SK-N-SH (cell line): ENCODE results near the gene SH3D21. TPM values are rescaled to one million over a fixed set of nuclear protein-coding genes. Genes with fewer than 3 reads are reported as not detected.

Experiments used
- CTCF ChIA-PET: fragments of 300-600, 350-600 bp; formaldehyde crosslinking; extraction: SDS; loops from one replicate; lab custom pipeline; 2021; lab: Yijun Ruan, JAX
- POLR2A ChIA-PET: fragments of 350-600 bp; sonication (Branson Sonifier 250); formaldehyde crosslinking; extraction: SDS; loops from one replicate; lab custom pipeline; 2020; ENCODE audit warnings: antibody characterized with exemption, inconsistent platforms; lab: Yijun Ruan, JAX
- DNase-seq: peaks from one replicate; pipeline ENCODE4 v3.0.0; 2012
- H2AFZ ChIP-seq: fragments of 200-600 bp; sonication (generic); 2 replicates; pipeline ENCODE4 v1.8.1; 2016; ENCODE audit warnings: antibody characterized with exemption, mild to moderate bottlenecking, low read depth
- H3F3A ChIP-seq: fragments of 200-600 bp; sonication (generic); replicated peaks from 2 replicates; pipeline ENCODE3; 2016; ENCODE audit warnings: antibody characterized with exemption, mild to moderate bottlenecking; ENCODE audit not compliant: insufficient read depth
- H3K27ac ChIP-seq, 2 experiments: fragments of 200-500 bp in 1 of 2; fragments of 200-600 bp in 1 of 2; sonication (Bioruptor generic) in 1 of 2; sonication (generic), shearing (Covaris generic) in 1 of 2; 2 replicates each; pipeline versions ENCODE4 v1.5.1 to v1.6.1; 2014 to 2016; ENCODE audit warnings: low read depth in 2 of 2, inconsistent platforms in 1 of 2, low read length in 1 of 2, mild to moderate bottlenecking in 1 of 2, mixed read lengths in 1 of 2
- H3K27me3 ChIP-seq: fragments of 200-600 bp; sonication (generic), shearing (Covaris generic); 2 replicates; pipeline ENCODE4 v1.6.1; 2016; ENCODE audit warnings: mixed run types; ENCODE audit not compliant: insufficient read depth
- H3K36me3 ChIP-seq, 2 experiments: fragments of 200-500 bp in 1 of 2; fragments of 200-600 bp in 1 of 2; sonication (Bioruptor generic) in 1 of 2; sonication (generic) in 1 of 2; replicated peaks in 1 of 2; 2 replicates each; pipeline versions ENCODE3 to v1.5.1; 2014 to 2016; ENCODE audit warnings: low read length in 1 of 2, mild to moderate bottlenecking in 1 of 2; ENCODE audit not compliant: insufficient read depth in 2 of 2, control insufficient read depth in 1 of 2
- H3K4me1 ChIP-seq, 2 experiments: fragments of 200-500 bp in 1 of 2; fragments of 200-600 bp in 1 of 2; sonication (Bioruptor generic) in 1 of 2; sonication (generic), shearing (Covaris generic) in 1 of 2; 2 replicates each; pipeline versions ENCODE4 v1.5.1 to v1.6.1; 2014 to 2016; ENCODE audit warnings: low read depth in 1 of 2, low read length in 1 of 2, mixed run types in 1 of 2; ENCODE audit not compliant: insufficient read depth in 2 of 2, control insufficient read depth in 1 of 2
- H3K4me2 ChIP-seq: fragments of 200-600 bp; sonication (generic), shearing (Covaris generic); 2 replicates; pipeline ENCODE4 v1.6.1; 2017; ENCODE audit warnings: mixed run types
- H3K4me3 ChIP-seq, 2 experiments: fragments of 200-500 bp in 1 of 2; fragments of 200-600 bp in 1 of 2; sonication (Bioruptor generic) in 1 of 2; sonication (generic), shearing (Covaris generic) in 1 of 2; 2 replicates each; pipeline versions ENCODE4 v1.5.1 to v1.8.1; 2014 to 2016; ENCODE audit warnings: low read depth in 2 of 2, inconsistent platforms in 1 of 2, low read length in 1 of 2, mild to moderate bottlenecking in 1 of 2, mixed read lengths in 1 of 2, moderate library complexity in 1 of 2
- H3K79me2 ChIP-seq: fragments of 200-600 bp; sonication (generic); 2 replicates; pipeline ENCODE4 v1.8.1; 2017; ENCODE audit warnings: mild to moderate bottlenecking; ENCODE audit not compliant: insufficient read depth
- H3K9ac ChIP-seq: fragments of 200-600 bp; sonication (generic); 2 replicates; pipeline ENCODE4 v1.6.1; 2017; ENCODE audit warnings: mixed run types
- H3K9me2 ChIP-seq: fragments of 200-600 bp; sonication (generic); 2 replicates; pipeline ENCODE4 v1.6.1; 2017; ENCODE audit warnings: mixed run types
- H3K9me3 ChIP-seq: fragments of 200-600 bp; sonication (generic); 2 replicates; pipeline ENCODE4 v1.6.1; 2017; ENCODE audit warnings: mixed run types, mild to moderate bottlenecking, moderate library complexity
- H4K20me1 ChIP-seq: fragments of 200-600 bp; sonication (generic); 2 replicates; pipeline ENCODE4 v1.6.1; 2017; ENCODE audit warnings: mild to moderate bottlenecking, mixed run types; ENCODE audit not compliant: insufficient read depth
- FOXM1 ChIP-seq: IDR thresholded peaks from 2 replicates; pipeline ENCODE4 v1.4.0; 2012; ENCODE audit warnings: low read depth, mild to moderate bottlenecking
- NFIC ChIP-seq: IDR thresholded peaks from 2 replicates; pipeline ENCODE4 v1.4.0; 2012; ENCODE audit warnings: borderline replicate concordance
- POLR2AphosphoS5 ChIP-seq: IDR thresholded peaks from 2 replicates; pipeline ENCODE4 v1.6.1; 2012; ENCODE audit warnings: low read depth, low read length
- RAD21 ChIP-seq: IDR thresholded peaks from 2 replicates; pipeline ENCODE4 v1.6.1; 2012; ENCODE audit warnings: mild to moderate bottlenecking, low read length
- RXRA ChIP-seq: IDR thresholded peaks from 2 replicates; pipeline ENCODE4 v1.4.0; 2012; ENCODE audit warnings: low read depth, mild to moderate bottlenecking, borderline replicate concordance
- TEAD4 ChIP-seq: IDR thresholded peaks from 2 replicates; pipeline ENCODE4 v1.4.0; 2012; ENCODE audit warnings: mild to moderate bottlenecking, borderline replicate concordance; ENCODE audit not compliant: insufficient read depth
- WGBS: methylation state at CpG from one replicate; pipeline ENCODE4 v1.1.6; 2017; ENCODE audit warnings: low lambda C conversion rate; 5-methylcytosine and 5-hydroxymethylcytosine counted together
- polyA plus RNA-seq, 3 experiments: library from polyadenylated mRNA; depleted of rRNA; stranded (reverse); fragments of >200 nt; gene quantifications; 2 replicates each; pipeline ENCODE4 v1.2.3, GENCODE V29; 2012
- TF ChIP-seq, protein P1 (sequence below): IDR thresholded peaks from 2 replicates; pipeline ENCODE4 v1.6.1; 2012; ENCODE audit warnings: mild to moderate bottlenecking, low read depth, low read length, moderate library complexity
- TF ChIP-seq, protein P2 (sequence below): IDR thresholded peaks from 2 replicates; pipeline ENCODE4 v1.4.0; 2012; ENCODE audit warnings: low read depth, borderline replicate concordance
- TF ChIP-seq, protein P3 (sequence below): IDR thresholded peaks from 2 replicates; pipeline ENCODE4 v1.4.0; 2012; ENCODE audit warnings: low read depth
- TF ChIP-seq, protein P4 (sequence below): IDR thresholded peaks from 2 replicates; pipeline ENCODE4; 2012
- TF ChIP-seq, protein P5 (sequence below): fragments of 200-600 bp; sonication (generic); IDR thresholded peaks from 2 replicates; pipeline ENCODE4 v1.6.1; 2017; ENCODE audit warnings: antibody characterized with exemption, mild to moderate bottlenecking, moderate library complexity
- TF ChIP-seq, protein P6 (sequence below): fragments of 150-350 bp; IDR thresholded peaks from 2 replicates; pipeline ENCODE4 v1.6.1; 2017; ENCODE audit warnings: antibody characterized with exemption, low read length, low read depth, borderline replicate concordance

SH3D21 gene
- polyA plus RNA-seq, 1 of the 3 experiments (the other 2 are of a cell fraction), result 1.6 TPM

DNA sequence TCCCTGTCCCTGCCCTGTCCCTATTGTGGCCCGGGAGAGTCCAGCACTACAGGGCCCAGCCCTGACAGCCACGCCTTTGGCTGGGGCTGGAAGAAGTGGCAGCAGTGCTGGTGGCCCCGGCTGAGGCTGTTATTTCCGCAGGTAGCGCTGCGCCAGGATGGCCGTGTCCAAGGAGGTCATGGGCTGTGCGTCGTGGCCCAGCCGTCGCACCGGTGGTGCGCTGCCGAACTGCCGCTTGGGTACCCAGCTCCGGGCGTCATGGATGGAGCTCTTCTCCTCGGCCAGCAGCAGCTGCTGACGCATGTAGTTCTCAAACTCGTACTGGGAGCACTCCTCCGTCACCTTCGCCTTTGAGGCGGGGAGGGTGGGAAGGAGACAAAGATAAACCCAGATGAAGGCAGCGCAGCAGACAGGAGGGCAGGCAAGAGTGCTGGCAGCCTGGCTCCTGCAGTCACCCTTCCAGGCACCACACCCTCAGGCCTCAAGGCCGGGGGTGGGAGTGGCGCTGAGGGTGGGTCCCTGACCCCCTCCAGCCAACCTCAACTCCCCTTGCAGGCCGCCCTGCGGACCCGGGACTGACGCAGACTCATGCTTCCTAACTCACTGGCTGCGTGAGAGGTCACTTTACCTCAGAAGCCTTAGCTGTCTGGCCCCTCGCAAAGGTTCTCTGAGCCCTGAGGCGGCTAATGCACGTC is 35.6 kb downstream of the SH3D21 start:
- CTCF ChIA-PET, result interaction anchor here (0.6 to 5.7 kb wide), 28 partner anchors 9 to 192 kb away, joined by 3 to 103 read pairs (median 6); partner anchors contain the start of genes EVA1B, MAP7D1 and TRAPPC3
- 100% methylated on average over 10 of the region's 34 CpGs for WGBS
- no peaks in the 10 kb centered on the region for H3K27me3 ChIP-seq
- H3F3A ChIP-seq, result peaks cover 18% of the 10 kb centered on the region
- H3K4me2 ChIP-seq, result no peak overlapping the region
- H3K9ac ChIP-seq, result no peak overlapping the region
- no peak overlapping the region for H2AFZ ChIP-seq
- TF ChIP-seq, protein P1, sequence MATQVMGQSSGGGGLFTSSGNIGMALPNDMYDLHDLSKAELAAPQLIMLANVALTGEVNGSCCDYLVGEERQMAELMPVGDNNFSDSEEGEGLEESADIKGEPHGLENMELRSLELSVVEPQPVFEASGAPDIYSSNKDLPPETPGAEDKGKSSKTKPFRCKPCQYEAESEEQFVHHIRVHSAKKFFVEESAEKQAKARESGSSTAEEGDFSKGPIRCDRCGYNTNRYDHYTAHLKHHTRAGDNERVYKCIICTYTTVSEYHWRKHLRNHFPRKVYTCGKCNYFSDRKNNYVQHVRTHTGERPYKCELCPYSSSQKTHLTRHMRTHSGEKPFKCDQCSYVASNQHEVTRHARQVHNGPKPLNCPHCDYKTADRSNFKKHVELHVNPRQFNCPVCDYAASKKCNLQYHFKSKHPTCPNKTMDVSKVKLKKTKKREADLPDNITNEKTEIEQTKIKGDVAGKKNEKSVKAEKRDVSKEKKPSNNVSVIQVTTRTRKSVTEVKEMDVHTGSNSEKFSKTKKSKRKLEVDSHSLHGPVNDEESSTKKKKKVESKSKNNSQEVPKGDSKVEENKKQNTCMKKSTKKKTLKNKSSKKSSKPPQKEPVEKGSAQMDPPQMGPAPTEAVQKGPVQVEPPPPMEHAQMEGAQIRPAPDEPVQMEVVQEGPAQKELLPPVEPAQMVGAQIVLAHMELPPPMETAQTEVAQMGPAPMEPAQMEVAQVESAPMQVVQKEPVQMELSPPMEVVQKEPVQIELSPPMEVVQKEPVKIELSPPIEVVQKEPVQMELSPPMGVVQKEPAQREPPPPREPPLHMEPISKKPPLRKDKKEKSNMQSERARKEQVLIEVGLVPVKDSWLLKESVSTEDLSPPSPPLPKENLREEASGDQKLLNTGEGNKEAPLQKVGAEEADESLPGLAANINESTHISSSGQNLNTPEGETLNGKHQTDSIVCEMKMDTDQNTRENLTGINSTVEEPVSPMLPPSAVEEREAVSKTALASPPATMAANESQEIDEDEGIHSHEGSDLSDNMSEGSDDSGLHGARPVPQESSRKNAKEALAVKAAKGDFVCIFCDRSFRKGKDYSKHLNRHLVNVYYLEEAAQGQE, result no peak
- TF ChIP-seq, protein P2, sequence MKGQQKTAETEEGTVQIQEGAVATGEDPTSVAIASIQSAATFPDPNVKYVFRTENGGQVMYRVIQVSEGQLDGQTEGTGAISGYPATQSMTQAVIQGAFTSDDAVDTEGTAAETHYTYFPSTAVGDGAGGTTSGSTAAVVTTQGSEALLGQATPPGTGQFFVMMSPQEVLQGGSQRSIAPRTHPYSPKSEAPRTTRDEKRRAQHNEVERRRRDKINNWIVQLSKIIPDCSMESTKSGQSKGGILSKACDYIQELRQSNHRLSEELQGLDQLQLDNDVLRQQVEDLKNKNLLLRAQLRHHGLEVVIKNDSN, result no peak
- no peak for TF ChIP-seq FOXM1
- TF ChIP-seq, protein P3, sequence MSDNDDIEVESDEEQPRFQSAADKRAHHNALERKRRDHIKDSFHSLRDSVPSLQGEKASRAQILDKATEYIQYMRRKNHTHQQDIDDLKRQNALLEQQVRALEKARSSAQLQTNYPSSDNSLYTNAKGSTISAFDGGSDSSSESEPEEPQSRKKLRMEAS, result no peak
- H3K27ac ChIP-seq, result peak overlapping the region in 1 of 2 experiments; percentile 87; a peak in 1 of 4 replicates
- H3K36me3 ChIP-seq, result peaks cover 37 to 50% of the 10 kb centered on the region in 2 experiments
- peaks cover 7% of the 10 kb centered on the region; the same call in 1 of the 2 replicates for H3K79me2 ChIP-seq
- H3K9me3 ChIP-seq, result no peaks in the 10 kb centered on the region
- POLR2A ChIA-PET, result interaction anchor here (0.6 kb wide), 1 partner anchor 77 kb away, joined by 3 read pairs; no protein-coding TSS in a partner anchor
- H3K4me3 ChIP-seq, result no peak overlapping the region
- H4K20me1 ChIP-seq, result no peaks in the 10 kb centered on the region
- no peaks in the 10 kb centered on the region for H3K9me2 ChIP-seq
- H3K4me1 ChIP-seq, result peaks cover 0 to 10% of the 10 kb centered on the region in 2 experiments; a peak in 3 of 4 replicates
- no peak for DNase-seq

DNA sequence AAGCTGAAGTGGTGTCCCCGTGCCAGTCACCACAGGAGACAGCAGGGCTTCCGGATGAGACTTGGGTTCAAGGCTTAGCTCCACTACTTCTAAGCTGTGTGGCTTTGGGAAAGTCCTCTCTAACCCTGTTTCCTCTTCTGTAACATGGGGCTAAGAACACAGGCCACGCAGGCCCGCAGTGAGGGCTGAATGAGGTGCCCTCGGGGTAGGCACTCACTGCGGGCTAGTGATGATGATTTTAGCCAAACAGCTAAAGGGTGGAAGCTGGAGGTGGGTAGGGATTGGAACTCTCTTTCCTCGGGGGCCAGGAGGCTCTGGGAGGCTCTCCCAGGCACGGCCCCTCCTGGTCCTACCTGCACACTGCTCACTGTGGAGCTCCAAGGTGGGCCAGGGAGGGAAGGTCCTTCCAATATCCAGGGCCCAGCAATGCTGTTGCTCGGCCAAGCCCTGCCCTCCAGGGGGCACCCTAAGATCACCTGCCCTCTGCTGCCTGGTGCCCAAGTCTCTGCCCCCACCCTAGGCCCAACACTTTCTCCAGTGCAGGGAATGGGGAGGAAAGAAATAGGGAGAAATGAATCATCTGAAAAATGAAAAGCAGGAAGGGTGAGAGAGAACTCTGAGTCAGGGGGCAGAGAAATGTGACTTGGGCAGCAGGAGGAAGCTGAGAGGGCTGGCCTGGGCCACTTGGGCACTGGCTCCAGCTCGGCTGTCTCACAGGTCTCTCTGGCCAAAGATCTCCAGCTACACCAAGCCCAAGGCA is 36.4 kb downstream of the SH3D21 start:
- CTCF ChIA-PET, result interaction anchor here (0.5 to 5.7 kb wide), 34 partner anchors 10 to 889 kb away, joined by 3 to 103 read pairs (median 4); partner anchors contain the start of genes EVA1B, LSM10, MAP7D1 and TRAPPC3
- peak overlapping the region; percentile 43; the same call in 1 of the 2 replicates for H3K9ac ChIP-seq
- no peaks in the 10 kb centered on the region for H4K20me1 ChIP-seq
- TF ChIP-seq TEAD4 (0 out of 2 replicates have a peak, but pooled peaks have one; percentile 27), RAD21 (peak; percentile 85), RXRA (peak; percentile 81), NFIC (peak; percentile 44; the same call in 1 of the 2 replicates), POLR2AphosphoS5 (peak; percentile 24; the same call in 1 of the 2 replicates)
- TF ChIP-seq, protein P4, sequence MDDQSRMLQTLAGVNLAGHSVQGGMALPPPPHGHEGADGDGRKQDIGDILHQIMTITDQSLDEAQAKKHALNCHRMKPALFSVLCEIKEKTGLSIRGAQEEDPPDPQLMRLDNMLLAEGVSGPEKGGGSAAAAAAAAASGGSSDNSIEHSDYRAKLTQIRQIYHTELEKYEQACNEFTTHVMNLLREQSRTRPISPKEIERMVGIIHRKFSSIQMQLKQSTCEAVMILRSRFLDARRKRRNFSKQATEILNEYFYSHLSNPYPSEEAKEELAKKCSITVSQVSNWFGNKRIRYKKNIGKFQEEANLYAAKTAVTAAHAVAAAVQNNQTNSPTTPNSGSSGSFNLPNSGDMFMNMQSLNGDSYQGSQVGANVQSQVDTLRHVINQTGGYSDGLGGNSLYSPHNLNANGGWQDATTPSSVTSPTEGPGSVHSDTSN, result peak; percentile 45; the same call in 1 of the 2 replicates
- TF ChIP-seq, protein P5, sequence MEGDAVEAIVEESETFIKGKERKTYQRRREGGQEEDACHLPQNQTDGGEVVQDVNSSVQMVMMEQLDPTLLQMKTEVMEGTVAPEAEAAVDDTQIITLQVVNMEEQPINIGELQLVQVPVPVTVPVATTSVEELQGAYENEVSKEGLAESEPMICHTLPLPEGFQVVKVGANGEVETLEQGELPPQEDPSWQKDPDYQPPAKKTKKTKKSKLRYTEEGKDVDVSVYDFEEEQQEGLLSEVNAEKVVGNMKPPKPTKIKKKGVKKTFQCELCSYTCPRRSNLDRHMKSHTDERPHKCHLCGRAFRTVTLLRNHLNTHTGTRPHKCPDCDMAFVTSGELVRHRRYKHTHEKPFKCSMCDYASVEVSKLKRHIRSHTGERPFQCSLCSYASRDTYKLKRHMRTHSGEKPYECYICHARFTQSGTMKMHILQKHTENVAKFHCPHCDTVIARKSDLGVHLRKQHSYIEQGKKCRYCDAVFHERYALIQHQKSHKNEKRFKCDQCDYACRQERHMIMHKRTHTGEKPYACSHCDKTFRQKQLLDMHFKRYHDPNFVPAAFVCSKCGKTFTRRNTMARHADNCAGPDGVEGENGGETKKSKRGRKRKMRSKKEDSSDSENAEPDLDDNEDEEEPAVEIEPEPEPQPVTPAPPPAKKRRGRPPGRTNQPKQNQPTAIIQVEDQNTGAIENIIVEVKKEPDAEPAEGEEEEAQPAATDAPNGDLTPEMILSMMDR, result peak; percentile 89
- TF ChIP-seq, protein P6, sequence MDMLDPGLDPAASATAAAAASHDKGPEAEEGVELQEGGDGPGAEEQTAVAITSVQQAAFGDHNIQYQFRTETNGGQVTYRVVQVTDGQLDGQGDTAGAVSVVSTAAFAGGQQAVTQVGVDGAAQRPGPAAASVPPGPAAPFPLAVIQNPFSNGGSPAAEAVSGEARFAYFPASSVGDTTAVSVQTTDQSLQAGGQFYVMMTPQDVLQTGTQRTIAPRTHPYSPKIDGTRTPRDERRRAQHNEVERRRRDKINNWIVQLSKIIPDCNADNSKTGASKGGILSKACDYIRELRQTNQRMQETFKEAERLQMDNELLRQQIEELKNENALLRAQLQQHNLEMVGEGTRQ, result no peak

More for the DNA sequence above, 36.4 kb downstream of the SH3D21 start:
- Histone ChIP-seq H3K79me2 (peaks cover 7% of the 10 kb centered on the region; the same call in 1 of the 2 replicates), H3K4me3 (no peak overlapping the region), H3F3A (peaks cover 18% of the 10 kb centered on the region), H3K4me2 (peak overlapping the region; percentile 32), H3K9me3 (no peaks in the 10 kb centered on the region), H3K27me3 (no peaks in the 10 kb centered on the region), H3K27ac (peak overlapping the region in 1 of 2 experiments; percentile 87; a peak in 2 of 4 replicates), H3K36me3 (peaks cover 40 to 56% of the 10 kb centered on the region in 2 experiments), H3K9me2 (no peaks in the 10 kb centered on the region), H3K4me1 (peaks cover 0 to 10% of the 10 kb centered on the region in 2 experiments; a peak in 3 of 4 replicates), H2AFZ (no peak overlapping the region)
- POLR2A ChIA-PET, result interaction anchor here (0.6 kb wide), 1 partner anchor 76 kb away, joined by 3 read pairs; no protein-coding TSS in a partner anchor
- 61% methylated on average over 7 of the region's 10 CpGs for WGBS
- peak; percentile 77 for DNase-seq
